PC-9 (cell line): Measurements from ENCODE around the gene NUP85. TPM values are rescaled to one million over a fixed set of nuclear protein-coding genes. Genes with fewer than 3 reads are reported as not detected.

Experiments used
- BruUV-seq: library from RNA; stranded (reverse); fragments of 400-500 nt; replicated peaks from 2 replicates; lab custom pipeline; 2021; lab: Mats Ljungman, UMichigan
- CTCF ChIA-PET: fragments of 300-600 bp; sonication (Branson Sonifier 250); formaldehyde crosslinking; loops from one replicate; lab custom pipeline; 2022; ENCODE audit warnings: antibody characterized with exemption; lab: Charles Lee
- POLR2A ChIA-PET: fragments of 300-600 bp; sonication (Branson Sonifier 250); formaldehyde crosslinking; loops from one replicate; lab custom pipeline; 2022; ENCODE audit warnings: antibody characterized with exemption; ENCODE audit not compliant: unreplicated experiment; lab: Charles Lee
- DNase-seq, 2 experiments: peaks; one replicate each; pipeline versions ENCODE4 v3.0.0 to v3.0.0-alpha.2; 2015 to 2022; ENCODE audit warnings: mixed read lengths in 1 of 2
- H2AFZ ChIP-seq: fragments of 200-600 bp; sonication (generic); 2 replicates; pipeline ENCODE4 v1.8.1; 2017; ENCODE audit warnings: antibody characterized with exemption
- H3F3A ChIP-seq: fragments of 200-600 bp; sonication (generic); 2 replicates; pipeline ENCODE4 v1.8.1; 2017; ENCODE audit warnings: antibody characterized with exemption, mild to moderate bottlenecking, low read depth; ENCODE audit not compliant: insufficient read depth
- H3K27ac ChIP-seq: fragments of 200-600 bp; sonication (generic); 2 replicates; pipeline ENCODE4 v1.6.1; 2016; ENCODE audit warnings: mixed run types
- H3K27me3 ChIP-seq: fragments of 200-600 bp; sonication (generic); 2 replicates; pipeline ENCODE4 v1.6.1; 2016; ENCODE audit warnings: low read depth, mixed run types; ENCODE audit not compliant: insufficient read depth
- H3K36me3 ChIP-seq: fragments of 200-600 bp; sonication (generic); 2 replicates; pipeline ENCODE4 v1.6.1; 2016; ENCODE audit warnings: low read depth, mixed run types
- H3K4me1 ChIP-seq: fragments of 200-600 bp; sonication (generic); replicated peaks from 2 replicates; pipeline ENCODE4 v1.6.1; 2016; ENCODE audit warnings: mixed run types; ENCODE audit not compliant: insufficient read depth
- H3K4me2 ChIP-seq: fragments of 200-600 bp; sonication (generic); 2 replicates; pipeline ENCODE4 v1.6.1; 2017; ENCODE audit warnings: mixed run types
- H3K4me3 ChIP-seq: fragments of 200-600 bp; sonication (generic); 2 replicates; pipeline ENCODE4 v1.6.1; 2016; ENCODE audit warnings: mixed run types
- H3K79me2 ChIP-seq: fragments of 200-600 bp; sonication (generic); 2 replicates; pipeline ENCODE4 v1.6.1; 2017; ENCODE audit warnings: low read depth, mixed run types
- H3K9me2 ChIP-seq: fragments of 200-600 bp; sonication (generic); 2 replicates; pipeline ENCODE4 v1.8.1; 2017; ENCODE audit warnings: mild to moderate bottlenecking; ENCODE audit not compliant: insufficient read depth
- H3K9me3 ChIP-seq: fragments of 200-600 bp; sonication (generic); 2 replicates; pipeline ENCODE4 v1.8.1; 2016; ENCODE audit warnings: low read depth; ENCODE audit not compliant: insufficient read depth
- H4K20me1 ChIP-seq: fragments of 200-600 bp; sonication (generic); 2 replicates; pipeline ENCODE4 v1.8.1; 2017; ENCODE audit not compliant: insufficient read depth
- CTCF ChIP-seq: fragments of 200-600 bp; sonication (generic); conservative IDR thresholded peaks from 2 replicates; pipeline ENCODE4 v1.6.1; 2017; ENCODE audit warnings: mixed run types, antibody characterized with exemption, mild to moderate bottlenecking, moderate library complexity
- EZH2 ChIP-seq: fragments of 200-600 bp; sonication (generic); IDR thresholded peaks from 2 replicates; pipeline ENCODE4 v1.8.0; 2017; ENCODE audit warnings: antibody characterized with exemption, low read depth
- intact Hi-C: fragments of 100-400 bp; cut with micrococcal nuclease; formaldehyde crosslinking; loops from one replicate; pipeline ENCODE4 v1.10.0; 2022; ENCODE audit not compliant: unreplicated experiment
- total RNA-seq: library from RNA; stranded (reverse); gene quantifications from 2 replicates; pipeline ENCODE4 v1.2.3, GENCODE V29; 2021

Gene NUP85
- total RNA-seq, 1 experiment from 2014 or later, result 73.1 TPM

DNA sequence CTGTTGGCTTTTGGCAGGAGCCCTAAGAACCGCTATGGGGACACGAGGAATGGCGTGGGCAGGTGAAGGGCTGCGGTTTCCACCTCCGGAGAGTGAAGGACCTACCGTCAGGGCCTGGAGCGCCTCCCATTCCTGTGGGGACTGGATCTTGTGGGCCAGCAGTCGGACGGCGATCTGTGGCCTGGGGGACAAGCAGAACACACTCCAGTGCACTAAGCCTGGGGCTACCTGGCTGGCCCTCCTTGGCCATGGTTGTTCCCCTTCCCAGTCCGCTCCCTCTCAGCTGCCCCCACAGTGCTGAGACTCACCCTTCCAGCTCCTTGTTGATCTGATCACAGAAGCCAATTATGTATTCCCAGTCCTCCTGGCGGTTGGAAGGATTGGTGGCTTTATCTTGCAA, 40.9 kb downstream of the NUP85 start:
- ChIA-PET POLR2A (no interaction called here), CTCF (no interaction called here)
- DNase-seq, result no peak
- no peaks in the 10 kb centered on the region for H3K27me3 ChIP-seq
- no peak overlapping the region for H3K4me2 ChIP-seq
- no peak overlapping the region for H3K4me3 ChIP-seq
- TF ChIP-seq CTCF (no peak), EZH2 (no peak)
- H3K9me2 ChIP-seq, result no peaks in the 10 kb centered on the region
- peaks cover 28% of the 10 kb centered on the region for H3K79me2 ChIP-seq
- BruUV-seq, result no TSS peak
- no peaks in the 10 kb centered on the region for H3K9me3 ChIP-seq
- H3K4me1 ChIP-seq, result no peaks in the 10 kb centered on the region
- no peak overlapping the region for H2AFZ ChIP-seq
- intact Hi-C loops, result no loop called here
- H4K20me1 ChIP-seq, result peaks cover 15% of the 10 kb centered on the region
- H3K36me3 ChIP-seq, result 0 out of 2 replicates have a peak, but pooled peaks cover 9% of the 10 kb centered on the region
- peaks cover 6% of the 10 kb centered on the region; the same call in 1 of the 2 replicates for H3F3A ChIP-seq
- no peak overlapping the region for H3K27ac ChIP-seq

DNA sequence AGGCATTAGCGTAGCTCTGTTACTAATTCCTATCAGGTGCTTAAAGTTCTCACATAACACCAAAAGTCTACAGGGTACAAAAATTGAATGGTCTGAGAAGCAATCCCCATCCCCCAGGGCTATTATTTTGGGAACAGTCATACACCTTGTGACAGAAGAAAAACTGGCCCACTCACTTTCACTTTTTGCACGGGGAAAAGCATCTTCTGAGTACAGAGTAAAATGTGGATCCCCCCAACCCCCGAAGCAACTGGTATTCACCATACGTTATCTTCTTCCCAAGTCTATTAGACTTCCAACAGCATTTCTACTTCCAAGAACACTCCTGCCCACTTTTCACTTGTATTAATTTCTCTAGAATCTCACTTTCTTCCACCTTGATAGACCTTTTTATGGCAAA, 44.1 kb downstream of the NUP85 start:
- intact Hi-C loops, result no loop called here
- no peak overlapping the region for H3K27ac ChIP-seq
- peaks cover 25% of the 10 kb centered on the region for H4K20me1 ChIP-seq

DNA sequence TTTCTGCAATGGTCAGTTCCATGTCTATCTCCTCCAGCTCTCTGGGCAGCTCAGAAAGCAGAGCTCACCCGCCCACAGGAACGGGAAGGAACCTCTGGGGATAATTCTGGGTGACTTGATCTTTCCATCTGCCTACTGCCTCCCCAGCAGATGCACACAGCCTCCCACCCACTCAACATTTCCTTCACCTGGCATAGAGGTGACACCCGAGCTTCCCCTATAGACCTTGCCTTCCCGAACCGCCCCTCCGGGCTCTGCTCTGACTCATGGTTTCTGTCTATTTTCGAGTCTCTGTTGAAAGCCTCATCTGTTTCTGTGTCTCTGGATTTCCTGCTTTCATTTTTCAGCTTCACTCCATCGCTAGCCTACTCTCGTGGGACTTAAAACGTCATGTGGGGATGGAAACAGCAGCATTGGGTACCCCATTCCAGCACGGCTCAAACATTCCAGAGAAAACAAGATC, 44.6 kb downstream of the NUP85 start:
- Histone ChIP-seq H3K27ac (0 out of 2 replicates have a peak overlapping the region, but pooled peaks have one; percentile 12), H4K20me1 (peaks cover 25% of the 10 kb centered on the region), H3K4me2 (no peak overlapping the region), H3K27me3 (no peaks in the 10 kb centered on the region), H3K4me1 (no peaks in the 10 kb centered on the region), H3K79me2 (peaks cover 37% of the 10 kb centered on the region), H3F3A (no peaks in the 10 kb centered on the region), H2AFZ (no peak overlapping the region), H3K36me3 (0 out of 2 replicates have a peak, but pooled peaks cover 5% of the 10 kb centered on the region), H3K9me3 (no peaks in the 10 kb centered on the region), H3K4me3 (no peak overlapping the region), H3K9me2 (no peaks in the 10 kb centered on the region)
- CTCF ChIA-PET, result interaction anchor here (0.6 to 0.7 kb wide), 2 partner anchors 73 to 114 kb away, joined by 4 to 5 read pairs; no protein-coding TSS in a partner anchor
- intact Hi-C loops, result no loop called here
- TF ChIP-seq CTCF (no peak), EZH2 (no peak)
- BruUV-seq, result no TSS peak
- POLR2A ChIA-PET, result interaction anchor here (0.5 to 0.7 kb wide), 4 partner anchors 10 to 30 kb away, joined by 3 to 4 read pairs (median 4); no protein-coding TSS in a partner anchor
- DNase-seq, result peak in 1 of 2 experiments; percentile 61

More for the DNA sequence above, 44.1 kb downstream of the NUP85 start:
- H3F3A ChIP-seq, result no peaks in the 10 kb centered on the region; the same call in 1 of the 2 replicates
- H2AFZ ChIP-seq, result no peak overlapping the region
- H3K9me2 ChIP-seq, result no peaks in the 10 kb centered on the region
- POLR2A ChIA-PET, result interaction anchor here (0.5 to 0.7 kb wide), 6 partner anchors 10 to 282 kb away, joined by 3 to 7 read pairs (median 4); no protein-coding TSS in a partner anchor
- no peak for DNase-seq
- no peak overlapping the region for H3K4me3 ChIP-seq
- H3K9me3 ChIP-seq, result no peaks in the 10 kb centered on the region
- H3K4me2 ChIP-seq, result no peak overlapping the region
- H3K79me2 ChIP-seq, result peaks cover 37% of the 10 kb centered on the region
- H3K27me3 ChIP-seq, result no peaks in the 10 kb centered on the region
- 0 out of 2 replicates have a peak, but pooled peaks cover 5% of the 10 kb centered on the region for H3K36me3 ChIP-seq
- no peaks in the 10 kb centered on the region for H3K4me1 ChIP-seq
- CTCF ChIA-PET, result interaction anchor here (0.6 to 0.7 kb wide), 2 partner anchors 20 to 73 kb away, joined by 4 to 5 read pairs; no protein-coding TSS in a partner anchor
- BruUV-seq, result no TSS peak
- no peak for TF ChIP-seq EZH2
- TF ChIP-seq CTCF, result no peak
